ENCODE data around the gene CD46. TPM values are rescaled to one million over a fixed set of nuclear protein-coding genes. Genes with fewer than 3 reads are reported as not detected.
"Not testable (repeated sequence)": the region's sequence is repeated elsewhere in the genome, so short reads cannot be mapped to it uniquely, and the experiment has no call there.

The CD46 gene
- total RNA-seq: 10 to 100 TPM; 75.0 to 80.2 TPM

DNA sequence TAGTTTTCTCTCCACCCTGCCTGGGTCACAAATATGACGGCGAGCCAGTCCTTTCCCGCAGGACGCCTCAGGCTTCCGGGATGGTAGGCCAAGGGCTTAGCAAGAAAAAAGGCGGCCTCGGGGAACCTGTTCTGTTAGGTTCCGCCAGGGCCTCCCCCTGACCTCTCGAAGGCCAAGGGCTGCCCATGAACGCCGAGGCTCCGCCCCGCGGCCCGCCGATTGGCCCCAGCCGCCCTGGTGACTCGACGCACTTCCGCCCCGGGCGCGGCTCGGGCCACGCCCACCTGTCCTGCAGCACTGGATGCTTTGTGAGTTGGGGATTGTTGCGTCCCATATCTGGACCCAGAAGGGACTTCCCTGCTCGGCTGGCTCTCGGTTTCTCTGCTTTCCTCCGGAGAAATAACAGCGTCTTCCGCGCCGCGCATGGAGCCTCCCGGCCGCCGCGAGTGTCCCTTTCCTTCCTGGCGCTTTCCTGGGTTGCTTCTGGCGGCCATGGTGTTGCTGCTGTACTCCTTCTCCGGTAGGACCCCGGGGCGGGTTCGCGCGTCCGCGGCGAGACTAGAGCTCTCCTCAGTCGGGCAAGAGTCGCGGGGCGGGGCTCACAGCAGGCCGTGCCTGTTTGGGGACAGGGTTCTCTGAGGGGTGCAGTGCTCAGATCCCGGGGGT lies at the start of gene CD46:
TSS of gene CD46 (plus strand) at position 265 of the 666 bp plus-strand sequence. CDS start at position 424, 159 bp downstream.
- no peaks in the 10 kb centered on the region for H3K9me3 Mint-ChIP-seq
- H3K27ac Mint-ChIP-seq: peak within 1 kb of the TSS; percentile 98
- peaks cover 64% of the 10 kb centered on the region for H3K4me1 Mint-ChIP-seq
- H3K27me3 Mint-ChIP-seq: no peaks in the 10 kb centered on the region
- peaks cover 15% of the 10 kb centered on the region for H3K36me3 Mint-ChIP-seq
- peak within 1 kb of the TSS; percentile 99 for H3K4me3 Mint-ChIP-seq
- peak; percentile 96 for DNase-seq

DNA sequence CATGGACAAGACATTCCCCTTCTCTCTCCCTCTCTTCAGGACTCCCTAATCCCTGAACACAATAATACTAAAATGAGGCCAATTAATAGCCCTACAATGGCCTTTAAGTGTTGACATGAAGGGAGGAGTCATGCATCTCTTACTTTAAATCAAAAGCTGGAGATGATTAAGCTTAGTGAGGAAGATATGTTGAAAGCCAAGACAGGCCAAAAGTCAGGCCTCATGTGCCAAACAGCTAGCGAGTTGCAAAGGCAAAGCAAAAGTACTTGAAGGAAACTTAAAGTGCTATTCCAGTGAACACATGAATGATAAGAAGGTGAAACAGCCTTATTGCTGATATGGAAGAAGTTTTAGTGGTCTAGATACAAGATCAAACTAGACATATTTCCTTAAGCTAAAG lies 49.5 kb upstream of the CD46 start:
- no peak for DNase-seq
- H3K27me3 Mint-ChIP-seq: no peaks in the 10 kb centered on the region
- H3K4me3 Mint-ChIP-seq: no peak overlapping the region
- no peaks in the 10 kb centered on the region for H3K36me3 Mint-ChIP-seq
- H3K9me3 Mint-ChIP-seq: no peaks in the 10 kb centered on the region
- H3K27ac Mint-ChIP-seq: no peak overlapping the region
- no peaks in the 10 kb centered on the region for H3K4me1 Mint-ChIP-seq

DNA sequence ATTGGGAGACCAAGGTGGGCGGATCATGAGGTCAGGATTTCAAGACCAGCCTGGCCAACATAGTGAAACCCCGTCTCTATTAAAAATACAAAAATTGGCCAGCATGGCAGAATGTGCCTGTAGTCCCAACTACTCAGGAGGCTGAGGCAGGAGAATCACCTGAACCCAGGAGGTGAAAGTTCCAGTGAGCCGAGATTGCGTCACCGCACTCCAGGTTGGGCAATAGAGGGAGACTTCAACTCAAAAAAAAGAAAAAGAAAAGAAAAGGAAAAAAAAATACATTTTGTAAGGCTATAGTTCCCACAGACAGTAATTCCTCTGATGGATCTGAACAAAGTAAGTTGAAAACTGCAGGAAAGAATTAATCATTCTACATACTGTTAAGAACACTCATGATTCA lies 48.1 kb upstream of the CD46 start:
- no peak for DNase-seq
- Mint-ChIP-seq H3K4me1 (no peaks in the 10 kb centered on the region), H3K36me3 (no peaks in the 10 kb centered on the region), H3K9me3 (no peaks in the 10 kb centered on the region), H3K27ac (no peak overlapping the region), H3K4me3 (no peak overlapping the region), H3K27me3 (no peaks in the 10 kb centered on the region)

DNA sequence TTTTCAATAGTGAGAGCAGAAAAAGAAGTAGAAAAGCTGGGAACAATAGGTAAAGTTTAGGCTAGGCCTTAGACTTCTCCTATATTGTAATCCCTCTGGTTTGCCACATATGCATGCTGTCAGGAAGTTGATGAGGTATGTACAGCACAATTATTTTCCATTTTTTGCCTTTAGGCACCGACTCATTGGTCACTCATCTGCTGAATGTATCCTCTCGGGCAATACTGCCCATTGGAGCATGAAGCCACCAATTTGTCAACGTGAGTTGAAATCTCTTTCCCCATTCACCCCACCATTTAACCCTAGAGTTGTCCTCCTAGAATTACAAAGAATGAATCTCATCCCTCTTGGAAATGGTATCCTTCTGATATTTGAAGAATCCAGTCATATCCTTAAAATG lies 43.9 kb upstream of the CD46 start:
- H3K4me3 Mint-ChIP-seq, DNase-seq, H3K27ac Mint-ChIP-seq, H3K9me3 Mint-ChIP-seq, H3K27me3 Mint-ChIP-seq, H3K4me1 Mint-ChIP-seq, H3K36me3 Mint-ChIP-seq: not testable (repeated sequence)

DNA sequence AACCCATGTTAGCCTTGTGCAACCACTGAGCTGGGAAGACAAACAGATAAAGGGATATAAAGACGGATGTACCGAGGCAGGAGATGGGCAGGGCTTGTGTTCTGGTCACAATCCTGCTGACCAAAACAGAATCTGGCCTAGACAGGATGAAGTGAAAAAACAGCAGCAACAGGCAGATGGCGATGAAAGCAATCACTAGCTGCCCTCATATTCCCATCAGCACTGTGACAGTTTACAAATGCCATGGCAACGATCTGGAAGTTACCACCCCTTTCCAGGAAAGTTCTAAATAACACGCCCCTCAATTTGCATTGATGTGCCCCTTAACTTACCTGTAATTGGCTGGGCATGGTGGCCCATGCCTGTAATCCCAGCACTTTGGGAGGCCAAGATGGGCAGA lies 40.6 kb upstream of the CD46 start:
- no peak overlapping the region for H3K27ac Mint-ChIP-seq
- no peak overlapping the region for H3K4me3 Mint-ChIP-seq
- H3K9me3 Mint-ChIP-seq: no peaks in the 10 kb centered on the region
- H3K4me1 Mint-ChIP-seq: no peaks in the 10 kb centered on the region
- no peak for DNase-seq
- H3K27me3 Mint-ChIP-seq: no peaks in the 10 kb centered on the region
- H3K36me3 Mint-ChIP-seq: no peaks in the 10 kb centered on the region

DNA sequence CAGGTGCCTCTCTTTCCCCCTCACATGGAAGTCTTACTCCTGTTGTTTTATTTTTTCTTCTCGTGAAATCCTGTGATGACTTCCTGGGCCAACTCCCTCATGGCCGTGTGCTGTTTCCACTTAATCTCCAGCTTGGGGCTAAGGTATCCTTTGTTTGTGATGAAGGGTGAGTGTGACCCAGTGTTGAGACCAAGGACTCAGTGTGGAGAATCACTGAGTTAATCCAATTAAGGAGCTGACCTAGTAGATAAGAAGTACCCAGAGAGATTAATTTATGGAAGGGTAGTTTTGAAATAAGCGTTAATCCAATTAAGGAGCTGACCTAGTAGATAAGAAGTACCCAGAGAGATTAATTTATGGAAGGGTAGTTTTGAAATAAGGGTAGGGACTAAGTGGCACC lies 39.2 kb upstream of the CD46 start:
- DNase-seq, H3K27ac Mint-ChIP-seq: not testable (repeated sequence)

DNA sequence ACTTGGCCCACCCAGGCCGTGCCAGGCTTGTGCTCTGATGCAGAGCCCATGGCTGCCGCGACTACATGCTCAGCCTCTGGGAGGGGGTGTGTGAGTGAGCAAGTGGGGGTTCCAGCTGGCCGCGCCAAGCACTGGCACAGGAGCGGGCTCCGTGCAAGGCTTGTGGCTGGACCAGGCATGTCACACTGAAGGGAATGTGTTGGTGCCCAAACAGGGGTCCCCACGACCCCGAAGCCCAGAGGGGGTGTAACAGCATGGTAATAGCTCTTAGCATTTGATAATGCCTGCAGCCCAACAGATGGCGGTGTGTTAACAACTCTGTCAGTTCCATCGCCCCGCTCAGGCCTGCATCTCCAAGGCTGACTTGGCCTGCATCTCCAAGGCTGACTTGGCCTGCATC lies 38.3 kb upstream of the CD46 start:
- no peaks in the 10 kb centered on the region for H3K9me3 Mint-ChIP-seq
- H3K4me1 Mint-ChIP-seq: no peaks in the 10 kb centered on the region
- H3K27me3 Mint-ChIP-seq: no peaks in the 10 kb centered on the region
- no peaks in the 10 kb centered on the region for H3K36me3 Mint-ChIP-seq
- H3K4me3 Mint-ChIP-seq: no peak overlapping the region
- H3K27ac Mint-ChIP-seq: no peak overlapping the region
- DNase-seq: no peak

More for the DNA sequence above, 39.2 kb upstream of the CD46 start:
- not testable (repeated sequence) for H3K9me3 Mint-ChIP-seq, H3K4me1 Mint-ChIP-seq, H3K27me3 Mint-ChIP-seq, H3K36me3 Mint-ChIP-seq, H3K4me3 Mint-ChIP-seq

DNA sequence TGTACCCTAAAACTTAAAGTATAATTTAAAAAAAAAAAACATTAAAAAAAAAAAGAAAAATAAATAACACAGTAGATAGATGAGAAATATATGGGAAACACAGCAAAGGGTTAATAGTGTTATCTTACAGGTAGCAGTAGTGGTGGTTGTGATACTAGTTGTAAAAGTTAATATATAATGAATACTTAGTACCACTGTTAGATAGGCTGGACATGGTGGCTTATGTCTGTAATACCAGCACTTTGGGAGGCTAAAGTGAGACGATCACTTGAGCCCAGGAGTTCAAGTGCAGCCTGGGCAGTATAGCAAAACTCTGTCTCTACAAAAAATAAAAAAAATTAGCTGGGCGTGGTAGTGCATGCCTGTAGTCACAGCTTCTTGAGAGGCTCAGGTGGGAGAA lies 32.6 kb upstream of the CD46 start:
- peaks cover 1% of the 10 kb centered on the region for H3K9me3 Mint-ChIP-seq
- no peaks in the 10 kb centered on the region for H3K27me3 Mint-ChIP-seq
- no peaks in the 10 kb centered on the region for H3K4me1 Mint-ChIP-seq
- H3K36me3 Mint-ChIP-seq: no peaks in the 10 kb centered on the region
- no peak overlapping the region for H3K27ac Mint-ChIP-seq
- DNase-seq: no peak
- no peak overlapping the region for H3K4me3 Mint-ChIP-seq

DNA sequence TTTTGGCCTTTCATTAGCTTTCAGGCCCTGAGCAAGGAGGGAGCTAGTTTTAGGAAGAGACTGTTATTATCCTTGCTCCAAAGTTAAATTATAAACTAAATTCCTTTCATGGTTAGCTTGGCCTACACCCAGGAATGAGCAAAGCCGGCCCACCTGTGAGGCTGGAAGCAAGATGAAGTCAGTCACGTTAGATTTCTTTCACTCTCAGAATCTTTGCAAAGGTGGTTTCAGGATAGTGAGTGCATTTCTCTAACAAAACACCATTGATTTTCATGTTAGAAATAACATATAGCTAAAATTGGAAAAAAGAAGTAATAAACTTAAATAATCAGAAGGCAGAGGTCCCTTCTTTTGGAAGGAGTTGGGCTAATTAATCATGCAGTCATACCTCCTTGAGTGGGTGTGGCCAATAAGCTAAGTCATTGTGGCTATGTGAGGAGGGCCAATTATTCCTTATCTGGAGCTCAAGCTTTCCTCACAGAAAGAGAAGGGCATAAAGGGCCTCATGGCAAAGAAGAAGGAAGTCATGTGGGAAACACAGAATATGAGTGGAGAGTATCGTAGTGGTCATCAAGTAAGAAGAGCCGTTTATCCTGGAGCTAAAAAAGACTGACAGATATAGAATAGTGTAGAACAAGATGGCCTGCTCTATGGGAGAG lies 23.5 kb upstream of the CD46 start:
- not testable (repeated sequence) for H3K27me3 Mint-ChIP-seq, H3K4me3 Mint-ChIP-seq, H3K4me1 Mint-ChIP-seq, DNase-seq, H3K36me3 Mint-ChIP-seq, H3K9me3 Mint-ChIP-seq, H3K27ac Mint-ChIP-seq

DNA sequence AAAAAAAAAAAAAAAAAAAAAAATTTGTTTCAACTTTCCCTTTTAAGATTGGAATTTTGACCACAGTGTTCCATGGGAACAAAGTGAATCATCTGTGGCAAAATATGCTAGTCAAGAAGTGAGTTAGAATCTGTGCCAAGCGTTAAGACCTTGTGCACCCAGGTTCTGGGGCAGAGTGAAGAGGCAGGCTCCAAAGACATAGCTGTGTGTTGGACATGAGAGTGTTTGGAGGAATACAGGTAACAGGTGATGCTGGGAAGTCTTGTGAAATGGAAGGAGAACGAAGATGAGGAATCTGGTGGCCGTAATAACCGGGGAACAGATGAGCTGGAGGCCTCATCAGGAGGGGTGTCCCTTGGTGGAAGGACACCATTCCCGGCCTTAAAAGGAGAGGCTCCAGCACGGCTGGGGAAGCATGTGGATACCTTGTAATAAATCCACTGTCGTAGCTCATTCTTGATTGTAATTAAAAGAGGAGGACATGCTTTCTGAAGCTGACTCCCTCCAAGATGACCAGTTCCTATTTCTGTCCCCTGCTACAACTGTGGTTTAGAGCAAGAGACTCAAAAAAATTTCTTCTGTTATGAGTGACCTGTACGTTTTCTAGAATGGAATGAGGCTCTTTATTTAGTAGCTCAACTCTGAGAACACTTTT lies 14.2 kb upstream of the CD46 start:
- not testable (repeated sequence) for H3K36me3 Mint-ChIP-seq, H3K9me3 Mint-ChIP-seq, H3K4me1 Mint-ChIP-seq, H3K27ac Mint-ChIP-seq, H3K27me3 Mint-ChIP-seq, DNase-seq, H3K4me3 Mint-ChIP-seq

DNA sequence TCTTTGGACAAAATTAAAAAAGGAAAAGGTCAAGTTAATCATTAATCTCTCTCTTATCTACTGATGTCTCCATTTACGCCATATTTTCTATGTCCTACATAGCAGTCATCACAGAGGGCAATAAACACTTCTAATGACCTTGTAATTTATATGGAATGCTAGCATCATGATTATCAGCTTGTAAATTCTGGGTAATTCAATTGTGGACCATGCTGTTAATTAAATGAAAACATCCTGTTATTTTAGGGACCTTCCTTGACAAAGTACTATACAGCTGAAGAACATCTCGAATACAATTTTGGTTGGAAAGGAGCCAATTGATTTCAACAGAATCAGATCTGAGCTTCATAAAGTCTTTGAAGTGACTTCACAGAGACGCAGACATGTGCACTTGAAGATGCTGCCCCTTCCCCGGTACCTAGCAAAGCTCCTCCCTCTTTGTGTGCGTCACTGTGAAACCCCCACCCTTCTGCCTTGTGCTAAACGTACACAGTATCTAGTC lies 13.6 kb upstream of the CD46 start:
- not testable (repeated sequence) for H3K36me3 Mint-ChIP-seq, H3K9me3 Mint-ChIP-seq, H3K27ac Mint-ChIP-seq, H3K27me3 Mint-ChIP-seq, DNase-seq, H3K4me3 Mint-ChIP-seq, H3K4me1 Mint-ChIP-seq

DNA sequence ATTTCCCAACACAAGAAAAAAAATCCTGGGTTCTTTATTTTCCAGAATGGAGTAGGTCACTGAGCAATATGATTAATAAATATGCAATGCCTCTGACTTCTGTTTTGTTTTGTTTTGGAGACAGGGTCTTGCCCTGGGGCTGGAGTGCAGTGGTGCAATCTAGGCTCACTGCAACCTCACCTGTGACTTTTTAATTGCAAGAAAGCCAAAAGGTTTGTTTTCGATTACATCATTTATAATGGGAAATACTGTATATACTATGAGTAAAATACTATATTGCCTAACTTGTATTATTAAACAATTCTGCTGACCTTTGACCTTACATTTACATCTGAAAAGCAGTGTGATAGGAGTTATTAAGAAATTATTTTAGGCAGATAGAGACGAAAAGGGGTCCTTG lies 11.6 kb upstream of the CD46 start:
- DNase-seq: no peak
- H3K27me3 Mint-ChIP-seq: no peaks in the 10 kb centered on the region
- no peaks in the 10 kb centered on the region for H3K36me3 Mint-ChIP-seq
- H3K9me3 Mint-ChIP-seq: no peaks in the 10 kb centered on the region
- H3K27ac Mint-ChIP-seq: no peak overlapping the region
- H3K4me1 Mint-ChIP-seq: peaks cover 8% of the 10 kb centered on the region
- H3K4me3 Mint-ChIP-seq: no peak overlapping the region

DNA sequence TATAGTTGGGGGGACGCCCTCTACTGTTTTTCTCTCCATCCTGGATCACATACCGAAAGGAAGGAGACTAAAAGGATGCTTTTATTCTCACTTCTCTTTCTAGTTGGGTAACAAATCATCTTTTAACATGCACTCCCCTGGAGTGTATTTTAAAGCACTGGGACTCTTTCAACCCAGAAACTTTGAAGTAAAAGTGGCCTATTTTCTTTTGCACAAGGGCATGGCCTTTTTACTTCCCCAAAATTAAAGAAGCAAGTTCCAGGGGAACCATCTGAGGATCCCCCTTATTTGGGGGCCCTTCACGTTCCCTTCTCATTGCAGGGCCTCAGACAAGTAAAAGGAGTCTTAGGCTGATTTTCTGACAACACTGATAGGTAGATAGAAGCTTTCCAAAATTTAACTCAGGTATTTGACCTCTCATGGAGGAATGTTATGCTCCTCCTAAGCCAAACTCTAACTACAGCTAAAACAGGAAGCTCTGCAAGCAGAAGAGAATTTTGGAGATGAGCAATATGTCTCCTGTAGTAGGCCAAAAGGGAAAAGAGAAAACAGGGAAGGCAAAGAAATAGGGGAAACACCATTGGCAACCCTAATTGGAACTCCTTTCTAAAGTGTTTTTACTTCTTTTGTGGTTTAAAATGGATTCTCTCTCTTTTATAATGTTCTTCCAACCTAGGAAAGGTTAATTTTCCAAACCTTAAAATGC lies 8.9 kb upstream of the CD46 start:
- Mint-ChIP-seq H3K27ac (no peak overlapping the region), H3K4me1 (peaks cover 9% of the 10 kb centered on the region), H3K27me3 (no peaks in the 10 kb centered on the region), H3K9me3 (no peaks in the 10 kb centered on the region), H3K4me3 (no peak overlapping the region), H3K36me3 (no peaks in the 10 kb centered on the region)
- no peak for DNase-seq

DNA sequence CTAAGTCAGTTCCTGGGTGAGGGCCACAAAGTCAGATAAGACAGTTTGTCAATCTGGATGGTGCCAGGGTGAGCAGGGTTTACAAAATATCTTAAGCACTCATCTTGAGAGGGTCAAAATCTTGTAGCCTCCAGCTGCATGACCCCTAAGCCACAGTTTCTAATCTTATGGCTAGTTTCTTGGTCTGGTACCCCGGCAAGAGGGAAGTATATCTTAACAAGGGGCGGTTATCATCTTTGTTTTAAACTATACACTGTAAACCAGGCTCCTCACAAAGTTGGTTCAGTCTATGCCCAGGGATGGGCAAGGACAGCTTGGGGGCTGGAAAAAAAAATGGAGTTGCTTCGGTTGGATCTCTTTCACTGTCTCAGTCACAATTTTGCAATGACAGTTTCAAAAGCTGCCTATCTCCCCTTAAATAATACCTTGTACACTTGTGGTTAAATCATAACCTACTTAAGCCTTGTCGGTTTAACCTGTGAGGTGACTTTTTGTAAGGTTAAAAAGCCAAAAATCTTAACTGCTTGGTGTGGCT lies 7.8 kb upstream of the CD46 start:
- Mint-ChIP-seq H3K4me3 (no peak overlapping the region), H3K9me3 (no peaks in the 10 kb centered on the region), H3K27ac (no peak overlapping the region), H3K27me3 (no peaks in the 10 kb centered on the region), H3K36me3 (no peaks in the 10 kb centered on the region), H3K4me1 (peaks cover 11% of the 10 kb centered on the region)
- no peak for DNase-seq

DNA sequence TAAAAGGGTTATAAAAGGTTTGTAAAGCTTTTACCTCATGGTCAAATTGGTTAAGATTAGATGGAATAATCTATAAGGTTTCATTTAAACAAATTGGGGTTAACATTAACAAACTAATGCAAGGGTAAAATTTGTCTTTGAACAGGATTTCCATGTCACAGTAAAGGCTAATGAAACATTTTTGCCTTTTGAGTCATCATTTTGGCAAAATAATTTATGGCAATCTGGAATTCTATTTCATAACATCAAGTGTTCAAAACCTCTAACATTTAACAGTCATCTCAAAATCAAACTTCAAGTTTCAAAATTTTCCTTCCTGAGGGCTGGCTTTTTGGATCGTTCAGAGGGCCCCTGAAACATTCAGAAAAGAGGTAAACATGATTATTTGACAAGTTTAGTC lies 6.6 kb upstream of the CD46 start:
- Mint-ChIP-seq H3K27ac (no peak overlapping the region), H3K4me3 (no peak overlapping the region), H3K27me3 (no peaks in the 10 kb centered on the region), H3K4me1 (peaks cover 19% of the 10 kb centered on the region), H3K9me3 (no peaks in the 10 kb centered on the region), H3K36me3 (no peaks in the 10 kb centered on the region)
- no peak for DNase-seq
